Uterus (tissue), 2 donors: ENCODE results near the gene SCNM1.

Source experiments
- POLR2A ChIP-seq, 2 donors: fragments of 450-650 bp; IDR thresholded peaks; one replicate each; pipeline ENCODE4 v1.6.1; 2016; ENCODE audit warnings: antibody characterized with exemption in 2 of 2, mild to moderate bottlenecking in 1 of 2, moderate library complexity in 1 of 2
- TF ChIP-seq, protein P1 (sequence below), 4 experiments: fragments of 200-600 bp in 2 of 4; fragments of 450-650 bp in 2 of 4; sonication (generic) in 2 of 4; IDR thresholded peaks; one replicate each; pipeline ENCODE4 v1.5.1; 2016 to 2019; ENCODE audit warnings: antibody characterized with exemption in 4 of 4, mild to moderate bottlenecking in 2 of 4, moderate library complexity in 1 of 4

- TF ChIP-seq, protein P1, sequence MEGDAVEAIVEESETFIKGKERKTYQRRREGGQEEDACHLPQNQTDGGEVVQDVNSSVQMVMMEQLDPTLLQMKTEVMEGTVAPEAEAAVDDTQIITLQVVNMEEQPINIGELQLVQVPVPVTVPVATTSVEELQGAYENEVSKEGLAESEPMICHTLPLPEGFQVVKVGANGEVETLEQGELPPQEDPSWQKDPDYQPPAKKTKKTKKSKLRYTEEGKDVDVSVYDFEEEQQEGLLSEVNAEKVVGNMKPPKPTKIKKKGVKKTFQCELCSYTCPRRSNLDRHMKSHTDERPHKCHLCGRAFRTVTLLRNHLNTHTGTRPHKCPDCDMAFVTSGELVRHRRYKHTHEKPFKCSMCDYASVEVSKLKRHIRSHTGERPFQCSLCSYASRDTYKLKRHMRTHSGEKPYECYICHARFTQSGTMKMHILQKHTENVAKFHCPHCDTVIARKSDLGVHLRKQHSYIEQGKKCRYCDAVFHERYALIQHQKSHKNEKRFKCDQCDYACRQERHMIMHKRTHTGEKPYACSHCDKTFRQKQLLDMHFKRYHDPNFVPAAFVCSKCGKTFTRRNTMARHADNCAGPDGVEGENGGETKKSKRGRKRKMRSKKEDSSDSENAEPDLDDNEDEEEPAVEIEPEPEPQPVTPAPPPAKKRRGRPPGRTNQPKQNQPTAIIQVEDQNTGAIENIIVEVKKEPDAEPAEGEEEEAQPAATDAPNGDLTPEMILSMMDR (IDR thresholded peaks at IDR 0.05), result no peak
- no peak for TF ChIP-seq POLR2A (IDR thresholded peaks at IDR 0.05)
Measured at GRCh38 chr1:151135433-151136385, 30.2 kb upstream of the SCNM1 start.
